GM18519 (cell line): ENCODE results near the gene SPAG7.

Source experiments
- ATAC-seq: cut with Tn5 transposase; IDR thresholded peaks from one replicate; pipeline ENCODE4 v1.9.1; 2021; ENCODE audit warnings: mild to moderate bottlenecking, moderate library complexity; ENCODE audit not compliant: unreplicated experiment, low FRiP score

SPAG7 gene

GRCh38 chr17:4950746-4951204, 16.8 kb downstream of the SPAG7 start, which contains the start of gene ENO3:
ENO3 (plus strand) TSS chr17:4951119; CDS start chr17:4951830, 711 bp downstream.
- ATAC-seq = no peak

- no peak for ATAC-seq
These were observed 17.4 kb downstream of the SPAG7 start for GRCh38 chr17:4950075-4950745.

- peak; percentile 13 for ATAC-seq
These were observed 18.1 kb downstream of the SPAG7 start for GRCh38 chr17:4949321-4950074.

- peak; percentile 34 for ATAC-seq
These were observed 18.7 kb downstream of the SPAG7 start for GRCh38 chr17:4948931-4949320.

- ATAC-seq = no peak
These were observed 19.3 kb downstream of the SPAG7 start, which contains the start of gene PFN1 for GRCh38 chr17:4948166-4948930. PFN1 (minus strand) TSS chr17:4948530; CDS start chr17:4948394, 136 bp downstream.

- no peak for ATAC-seq
These were observed 20.0 kb downstream of the SPAG7 start for GRCh38 chr17:4947411-4948165.

- ATAC-seq = no peak
These were observed 20.6 kb downstream of the SPAG7 start for GRCh38 chr17:4947010-4947410.

- no peak for ATAC-seq
These were observed 21.2 kb downstream of the SPAG7 start for GRCh38 chr17:4946312-4946976.

- ATAC-seq = no peak
These were observed 21.7 kb downstream of the SPAG7 start for GRCh38 chr17:4945944-4946280.

GRCh38 chr17:4945176-4945943, 22.3 kb downstream of the SPAG7 start:
- no peak for ATAC-seq

- no peak for ATAC-seq
These were observed 23.0 kb downstream of the SPAG7 start for GRCh38 chr17:4944554-4945175.

- no peak for ATAC-seq
These were observed 23.5 kb downstream of the SPAG7 start for GRCh38 chr17:4944163-4944553.

GRCh38 chr17:4942760-4943508, 24.7 kb downstream of the SPAG7 start:
- no peak for ATAC-seq

GRCh38 chr17:4941319-4941610, 26.4 kb downstream of the SPAG7 start:
- ATAC-seq = no peak

- no peak for ATAC-seq
These were observed 26.9 kb downstream of the SPAG7 start for GRCh38 chr17:4940555-4941318.

- ATAC-seq = peak; percentile 73
These were observed 27.6 kb downstream of the SPAG7 start, which contains the start of the genes RNF167 and SLC25A11 for GRCh38 chr17:4939796-4940554. RNF167 (plus strand) TSS chr17:4940268; CDS start chr17:4940910, 642 bp downstream. SLC25A11 (minus strand) TSS chr17:4940046; CDS start chr17:4939910, 136 bp downstream.

GRCh38 chr17:4939546-4939795, 28.1 kb downstream of the SPAG7 start:
- ATAC-seq = no peak
